ENCODE measurements around the gene DOK5. TPM values are rescaled to one million over a fixed set of nuclear protein-coding genes. Genes with fewer than 3 reads are reported as not detected.

The DOK5 gene
- total and polyA plus RNA-seq, 2 experiments from 2014 or later, result 5.0 to 6.9 TPM

- no peaks in the 10 kb centered on the region for H3K4me1 Mint-ChIP-seq
- no peaks in the 10 kb centered on the region for H3F3A ChIP-seq (replicated peaks; ENCODE audit: low read depth)
- H3K9me2 ChIP-seq (ENCODE audit: insufficient read depth), result no peaks in the 10 kb centered on the region
- no peak overlapping the region for H3K4me3 Mint-ChIP-seq
- no peak overlapping the region for H3K4me2 ChIP-seq
- H3K79me2 ChIP-seq (replicated peaks; ENCODE audit: insufficient read depth), result no peaks in the 10 kb centered on the region
- H3K36me3 Mint-ChIP-seq (ENCODE audit: low read depth), result peaks cover 3% of the 10 kb centered on the region; the same call in 2 of the 3 replicates
- no peaks in the 10 kb centered on the region for H3K27me3 ChIP-seq (ENCODE audit: insufficient read depth)
- H2AFZ ChIP-seq, result no peak overlapping the region
- no peak for ATAC-seq
- peaks cover 1% of the 10 kb centered on the region for H3K27me3 Mint-ChIP-seq (ENCODE audit: insufficient read depth, low read depth, poor library complexity)
- no peak overlapping the region for H3K27ac Mint-ChIP-seq
- H3K36me3 ChIP-seq (ENCODE audit: insufficient read depth), result no peaks in the 10 kb centered on the region
- TF ChIP-seq POLR2AphosphoS5 (IDR thresholded peaks at IDR 0.05; ENCODE audit: low read depth) (no peak), CTCF (conservative IDR thresholded peaks at IDR 0.05; ENCODE audit: low read depth in 2 of 2) (no peak), ZNF114 (CRISPR knock-in tag; IDR thresholded peaks at IDR 0.05) (no peak), NANOG (IDR thresholded peaks at IDR 0.05; ENCODE audit: borderline replicate concordance) (no peak), CREB1 (CRISPR knock-in tag; IDR thresholded peaks at IDR 0.05; ENCODE audit: low read depth) (no peak), STAT1 (IDR thresholded peaks at IDR 0.05; ENCODE audit: unreplicated experiment) (no peak), EZH2 (IDR thresholded peaks at IDR 0.05; ENCODE audit: low read depth, unreplicated experiment) (no peak), ZNF331 (CRISPR knock-in tag; IDR thresholded peaks at IDR 0.05; ENCODE audit: low read depth) (no peak), EZH2phosphoT487 (IDR thresholded peaks at IDR 0.05; ENCODE audit: unreplicated experiment) (no peak), JUNB (IDR thresholded peaks at IDR 0.05; ENCODE audit: unreplicated experiment) (no peak)
- TF ChIP-seq, protein P1, sequence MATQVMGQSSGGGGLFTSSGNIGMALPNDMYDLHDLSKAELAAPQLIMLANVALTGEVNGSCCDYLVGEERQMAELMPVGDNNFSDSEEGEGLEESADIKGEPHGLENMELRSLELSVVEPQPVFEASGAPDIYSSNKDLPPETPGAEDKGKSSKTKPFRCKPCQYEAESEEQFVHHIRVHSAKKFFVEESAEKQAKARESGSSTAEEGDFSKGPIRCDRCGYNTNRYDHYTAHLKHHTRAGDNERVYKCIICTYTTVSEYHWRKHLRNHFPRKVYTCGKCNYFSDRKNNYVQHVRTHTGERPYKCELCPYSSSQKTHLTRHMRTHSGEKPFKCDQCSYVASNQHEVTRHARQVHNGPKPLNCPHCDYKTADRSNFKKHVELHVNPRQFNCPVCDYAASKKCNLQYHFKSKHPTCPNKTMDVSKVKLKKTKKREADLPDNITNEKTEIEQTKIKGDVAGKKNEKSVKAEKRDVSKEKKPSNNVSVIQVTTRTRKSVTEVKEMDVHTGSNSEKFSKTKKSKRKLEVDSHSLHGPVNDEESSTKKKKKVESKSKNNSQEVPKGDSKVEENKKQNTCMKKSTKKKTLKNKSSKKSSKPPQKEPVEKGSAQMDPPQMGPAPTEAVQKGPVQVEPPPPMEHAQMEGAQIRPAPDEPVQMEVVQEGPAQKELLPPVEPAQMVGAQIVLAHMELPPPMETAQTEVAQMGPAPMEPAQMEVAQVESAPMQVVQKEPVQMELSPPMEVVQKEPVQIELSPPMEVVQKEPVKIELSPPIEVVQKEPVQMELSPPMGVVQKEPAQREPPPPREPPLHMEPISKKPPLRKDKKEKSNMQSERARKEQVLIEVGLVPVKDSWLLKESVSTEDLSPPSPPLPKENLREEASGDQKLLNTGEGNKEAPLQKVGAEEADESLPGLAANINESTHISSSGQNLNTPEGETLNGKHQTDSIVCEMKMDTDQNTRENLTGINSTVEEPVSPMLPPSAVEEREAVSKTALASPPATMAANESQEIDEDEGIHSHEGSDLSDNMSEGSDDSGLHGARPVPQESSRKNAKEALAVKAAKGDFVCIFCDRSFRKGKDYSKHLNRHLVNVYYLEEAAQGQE (IDR thresholded peaks at IDR 0.05; ENCODE audit: unreplicated experiment), result no peak
- TF ChIP-seq, protein P2, sequence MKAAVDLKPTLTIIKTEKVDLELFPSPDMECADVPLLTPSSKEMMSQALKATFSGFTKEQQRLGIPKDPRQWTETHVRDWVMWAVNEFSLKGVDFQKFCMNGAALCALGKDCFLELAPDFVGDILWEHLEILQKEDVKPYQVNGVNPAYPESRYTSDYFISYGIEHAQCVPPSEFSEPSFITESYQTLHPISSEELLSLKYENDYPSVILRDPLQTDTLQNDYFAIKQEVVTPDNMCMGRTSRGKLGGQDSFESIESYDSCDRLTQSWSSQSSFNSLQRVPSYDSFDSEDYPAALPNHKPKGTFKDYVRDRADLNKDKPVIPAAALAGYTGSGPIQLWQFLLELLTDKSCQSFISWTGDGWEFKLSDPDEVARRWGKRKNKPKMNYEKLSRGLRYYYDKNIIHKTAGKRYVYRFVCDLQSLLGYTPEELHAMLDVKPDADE (IDR thresholded peaks at IDR 0.05), result no peak
- TF ChIP-seq, protein P3, sequence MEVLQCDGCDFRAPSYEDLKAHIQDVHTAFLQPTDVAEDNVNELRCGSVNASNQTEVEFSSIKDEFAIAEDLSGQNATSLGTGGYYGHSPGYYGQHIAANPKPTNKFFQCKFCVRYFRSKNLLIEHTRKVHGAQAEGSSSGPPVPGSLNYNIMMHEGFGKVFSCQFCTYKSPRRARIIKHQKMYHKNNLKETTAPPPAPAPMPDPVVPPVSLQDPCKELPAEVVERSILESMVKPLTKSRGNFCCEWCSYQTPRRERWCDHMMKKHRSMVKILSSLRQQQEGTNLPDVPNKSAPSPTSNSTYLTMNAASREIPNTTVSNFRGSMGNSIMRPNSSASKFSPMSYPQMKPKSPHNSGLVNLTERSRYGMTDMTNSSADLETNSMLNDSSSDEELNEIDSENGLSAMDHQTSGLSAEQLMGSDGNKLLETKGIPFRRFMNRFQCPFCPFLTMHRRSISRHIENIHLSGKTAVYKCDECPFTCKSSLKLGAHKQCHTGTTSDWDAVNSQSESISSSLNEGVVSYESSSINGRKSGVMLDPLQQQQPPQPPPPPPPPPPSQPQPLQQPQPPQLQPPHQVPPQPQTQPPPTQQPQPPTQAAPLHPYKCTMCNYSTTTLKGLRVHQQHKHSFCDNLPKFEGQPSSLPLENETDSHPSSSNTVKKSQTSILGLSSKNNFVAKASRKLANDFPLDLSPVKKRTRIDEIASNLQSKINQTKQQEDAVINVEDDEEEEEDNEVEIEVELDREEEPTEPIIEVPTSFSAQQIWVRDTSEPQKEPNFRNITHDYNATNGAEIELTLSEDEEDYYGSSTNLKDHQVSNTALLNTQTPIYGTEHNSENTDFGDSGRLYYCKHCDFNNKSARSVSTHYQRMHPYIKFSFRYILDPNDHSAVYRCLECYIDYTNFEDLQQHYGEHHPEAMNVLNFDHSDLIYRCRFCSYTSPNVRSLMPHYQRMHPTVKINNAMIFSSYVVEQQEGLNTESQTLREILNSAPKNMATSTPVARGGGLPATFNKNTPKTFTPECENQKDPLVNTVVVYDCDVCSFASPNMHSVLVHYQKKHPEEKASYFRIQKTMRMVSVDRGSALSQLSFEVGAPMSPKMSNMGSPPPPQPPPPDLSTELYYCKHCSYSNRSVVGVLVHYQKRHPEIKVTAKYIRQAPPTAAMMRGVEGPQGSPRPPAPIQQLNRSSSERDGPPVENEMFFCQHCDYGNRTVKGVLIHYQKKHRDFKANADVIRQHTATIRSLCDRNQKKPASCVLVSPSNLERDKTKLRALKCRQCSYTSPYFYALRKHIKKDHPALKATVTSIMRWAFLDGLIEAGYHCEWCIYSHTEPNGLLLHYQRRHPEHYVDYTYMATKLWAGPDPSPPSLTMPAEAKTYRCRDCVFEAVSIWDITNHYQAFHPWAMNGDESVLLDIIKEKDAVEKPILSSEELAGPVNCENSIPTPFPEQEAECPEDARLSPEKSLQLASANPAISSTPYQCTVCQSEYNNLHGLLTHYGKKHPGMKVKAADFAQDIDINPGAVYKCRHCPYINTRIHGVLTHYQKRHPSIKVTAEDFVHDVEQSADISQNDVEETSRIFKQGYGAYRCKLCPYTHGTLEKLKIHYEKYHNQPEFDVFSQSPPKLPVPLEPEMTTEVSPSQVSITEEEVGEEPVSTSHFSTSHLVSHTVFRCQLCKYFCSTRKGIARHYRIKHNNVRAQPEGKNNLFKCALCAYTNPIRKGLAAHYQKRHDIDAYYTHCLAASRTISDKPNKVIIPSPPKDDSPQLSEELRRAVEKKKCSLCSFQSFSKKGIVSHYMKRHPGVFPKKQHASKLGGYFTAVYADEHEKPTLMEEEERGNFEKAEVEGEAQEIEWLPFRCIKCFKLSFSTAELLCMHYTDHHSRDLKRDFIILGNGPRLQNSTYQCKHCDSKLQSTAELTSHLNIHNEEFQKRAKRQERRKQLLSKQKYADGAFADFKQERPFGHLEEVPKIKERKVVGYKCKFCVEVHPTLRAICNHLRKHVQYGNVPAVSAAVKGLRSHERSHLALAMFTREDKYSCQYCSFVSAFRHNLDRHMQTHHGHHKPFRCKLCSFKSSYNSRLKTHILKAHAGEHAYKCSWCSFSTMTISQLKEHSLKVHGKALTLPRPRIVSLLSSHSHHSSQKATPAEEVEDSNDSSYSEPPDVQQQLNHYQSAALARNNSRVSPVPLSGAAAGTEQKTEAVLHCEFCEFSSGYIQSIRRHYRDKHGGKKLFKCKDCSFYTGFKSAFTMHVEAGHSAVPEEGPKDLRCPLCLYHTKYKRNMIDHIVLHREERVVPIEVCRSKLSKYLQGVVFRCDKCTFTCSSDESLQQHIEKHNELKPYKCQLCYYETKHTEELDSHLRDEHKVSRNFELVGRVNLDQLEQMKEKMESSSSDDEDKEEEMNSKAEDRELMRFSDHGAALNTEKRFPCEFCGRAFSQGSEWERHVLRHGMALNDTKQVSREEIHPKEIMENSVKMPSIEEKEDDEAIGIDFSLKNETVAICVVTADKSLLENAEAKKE (CRISPR knock-in tag; IDR thresholded peaks at IDR 0.05), result no peak
- H3K4me1 ChIP-seq (ENCODE audit: insufficient read depth), result no peaks in the 10 kb centered on the region
- no peak overlapping the region for H3K27ac ChIP-seq (ENCODE audit: low read depth)
- no peaks in the 10 kb centered on the region for H3K9me3 Mint-ChIP-seq
- H3K4me3 ChIP-seq, result no peak overlapping the region
- no peak for DNase-seq (ENCODE audit: low spot score)
- H4K20me1 ChIP-seq (replicated peaks; ENCODE audit: insufficient read depth), result no peaks in the 10 kb centered on the region
Measured at GRCh38 chr20:54502179-54502578, 26.8 kb downstream of the DOK5 start.

All from GM23338 (cell line).